HG02852 (cell line): ENCODE data around the gene IFTAP.
A peak's percentile ranks its signal among the peaks of the same experiment; 100 is the strongest.
"Not testable (repeated sequence)": the region's sequence is repeated elsewhere in the genome, so short reads cannot be mapped to it uniquely, and the experiment has no call there.

Experiments
- ATAC-seq: cut with Tn5 transposase; IDR thresholded peaks from one replicate; pipeline ENCODE4 v1.9.1; 2021; ENCODE audit warnings: mild to moderate bottlenecking, moderate library complexity; ENCODE audit not compliant: unreplicated experiment

Gene IFTAP

DNA sequence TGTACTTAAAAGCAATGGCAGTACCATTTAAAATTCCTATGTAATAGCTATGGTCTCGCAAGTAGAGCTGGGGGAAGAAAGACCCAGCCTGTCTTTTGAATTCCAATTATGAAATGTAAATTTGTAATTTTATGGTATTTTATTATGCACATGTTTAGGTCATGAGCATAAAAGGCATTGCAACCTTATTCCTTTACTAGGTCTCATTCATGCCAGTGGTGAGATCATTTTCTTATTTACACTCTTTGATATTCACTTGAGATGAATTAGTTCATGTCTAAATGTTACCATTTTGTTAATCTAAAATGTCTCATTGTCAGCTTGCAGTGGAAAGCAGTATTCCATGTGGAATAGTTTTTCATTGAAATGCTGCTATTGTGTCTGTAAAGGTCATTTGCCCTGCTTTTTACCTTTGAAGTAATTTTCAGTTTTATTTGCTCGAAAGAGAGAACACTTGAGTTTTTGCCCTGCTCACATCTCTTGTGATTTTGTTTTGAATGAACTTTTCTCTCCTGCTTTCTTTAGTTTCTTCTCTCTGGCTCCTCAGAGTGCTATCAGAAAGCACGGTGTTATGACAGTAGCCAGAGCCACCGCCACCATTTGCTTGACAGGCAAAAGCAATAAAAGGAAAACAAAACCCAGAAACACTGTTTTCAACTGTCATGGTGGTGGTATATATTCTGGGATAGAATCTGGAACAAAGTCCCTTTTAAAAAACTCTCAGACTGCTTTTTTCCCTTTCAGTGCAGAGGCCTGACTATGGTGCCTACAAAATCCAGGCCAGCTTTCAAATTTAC is 41.0 kb downstream of the IFTAP start:
- ATAC-seq = no peak

DNA sequence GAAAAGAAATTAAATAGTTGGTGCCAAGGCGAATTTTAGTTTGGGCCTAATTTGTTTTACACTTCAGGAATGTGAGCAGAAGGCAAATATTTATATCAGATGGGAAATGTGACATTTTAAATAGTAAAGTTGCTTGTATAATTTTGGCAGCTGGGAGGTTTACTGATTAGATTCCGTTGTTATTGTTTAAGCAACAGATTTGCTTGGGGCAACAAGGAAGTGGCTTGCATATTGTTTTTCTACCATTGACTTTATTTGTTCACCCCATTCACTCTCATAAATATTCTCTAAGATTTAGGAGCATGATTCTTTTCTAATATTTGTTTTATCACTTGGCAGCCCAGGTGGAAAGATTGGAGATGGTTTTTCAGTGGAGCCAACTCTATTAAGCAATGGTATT is 44.3 kb downstream of the IFTAP start:
- ATAC-seq = no peak

DNA sequence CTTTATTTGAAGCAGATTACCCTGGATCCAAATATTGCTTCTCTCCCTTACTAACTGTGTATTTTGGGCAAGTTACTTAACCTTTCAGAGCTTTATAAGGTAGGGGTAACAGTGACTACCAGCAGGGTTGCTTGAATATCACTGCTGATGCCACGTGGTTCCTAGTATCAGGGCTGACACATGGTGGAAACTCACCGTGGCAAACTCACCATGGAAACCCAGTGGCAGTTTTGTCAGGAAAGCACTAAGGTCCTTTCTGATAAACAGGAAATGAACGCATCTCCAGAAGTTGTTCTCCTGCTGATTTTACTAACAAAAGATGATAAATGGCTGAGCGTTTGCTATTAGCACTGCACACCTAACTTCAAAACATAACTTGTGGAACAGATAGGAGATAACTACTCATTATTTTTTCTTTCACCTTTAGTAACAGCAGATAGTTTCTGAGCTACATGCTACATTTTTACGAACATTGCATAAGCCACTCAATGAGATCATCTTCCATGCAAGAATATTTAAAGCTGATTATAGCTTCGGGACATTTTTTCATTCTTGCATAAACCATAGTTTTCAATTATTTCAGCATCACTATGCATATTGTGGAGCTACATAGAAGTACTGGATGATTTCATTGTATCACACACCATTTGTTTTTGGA is 63.4 kb downstream of the IFTAP start:
- ATAC-seq = no peak

DNA sequence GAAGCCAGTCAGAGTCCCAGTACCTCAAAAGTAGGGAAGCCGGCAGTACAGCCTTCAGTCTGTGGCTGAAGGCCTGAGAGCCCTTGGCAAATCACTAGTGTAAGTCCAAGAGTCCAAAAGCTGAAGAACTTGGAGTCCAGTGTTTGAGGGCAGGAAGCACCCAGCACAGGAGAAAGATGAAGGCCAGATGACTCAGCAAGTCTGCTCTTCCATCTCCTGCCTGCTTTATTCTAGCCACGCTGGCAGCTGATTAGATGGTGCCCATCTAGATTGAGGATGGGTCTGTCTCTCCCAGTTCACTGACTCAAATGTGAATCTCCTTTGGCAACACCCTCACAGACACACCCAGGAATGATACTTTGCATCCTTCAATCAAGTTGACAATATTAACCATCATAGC is 67.1 kb downstream of the IFTAP start:
- ATAC-seq = not testable (repeated sequence)

DNA sequence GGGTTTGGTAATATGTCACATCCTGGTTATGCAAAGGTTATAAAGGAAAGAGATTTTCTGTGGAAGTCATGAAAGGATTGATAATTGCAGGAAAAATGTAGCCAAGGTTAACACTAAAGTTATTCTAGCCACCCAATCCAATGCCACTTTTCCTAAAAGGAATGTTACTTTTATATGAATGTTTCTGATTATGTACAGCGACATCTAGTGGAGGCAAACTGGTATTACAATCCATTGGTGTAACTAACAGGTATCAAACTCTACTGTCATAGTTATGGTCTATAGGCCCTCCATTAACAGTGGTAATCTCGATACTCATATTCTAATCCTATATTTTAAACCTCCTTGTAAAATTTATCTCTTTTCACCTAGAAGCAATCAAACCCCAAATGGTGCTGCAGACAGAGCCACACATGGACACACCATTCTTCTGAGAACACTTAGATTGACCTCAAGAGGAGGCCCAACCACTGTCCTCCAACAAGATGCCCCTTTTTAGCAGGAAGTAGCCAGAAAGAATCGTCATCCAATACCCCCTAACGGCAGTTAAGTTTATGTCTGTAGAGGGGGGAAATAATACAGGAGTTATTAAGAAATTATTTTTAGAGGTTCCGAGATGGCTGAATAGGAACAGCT is 78.6 kb downstream of the IFTAP start:
- ATAC-seq = no peak

DNA sequence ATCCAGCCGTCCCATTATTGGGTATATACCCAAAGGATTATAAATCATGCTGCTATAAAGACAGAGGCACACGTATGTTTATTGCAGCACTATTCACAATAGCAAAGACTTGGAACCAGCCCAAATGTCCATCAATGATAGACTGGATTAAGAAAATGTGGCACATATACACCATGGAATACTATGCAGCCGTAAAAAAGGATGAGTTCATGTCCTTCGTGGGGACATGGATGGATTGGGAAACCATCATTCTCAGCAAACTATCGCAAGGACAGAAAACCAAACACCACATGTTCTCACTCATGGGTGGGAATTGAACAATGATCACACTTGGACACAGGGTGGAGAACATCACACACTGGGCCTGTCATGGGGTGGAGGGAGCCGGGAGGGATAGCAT is 85.2 kb downstream of the IFTAP start:
- not testable (repeated sequence) for ATAC-seq

DNA sequence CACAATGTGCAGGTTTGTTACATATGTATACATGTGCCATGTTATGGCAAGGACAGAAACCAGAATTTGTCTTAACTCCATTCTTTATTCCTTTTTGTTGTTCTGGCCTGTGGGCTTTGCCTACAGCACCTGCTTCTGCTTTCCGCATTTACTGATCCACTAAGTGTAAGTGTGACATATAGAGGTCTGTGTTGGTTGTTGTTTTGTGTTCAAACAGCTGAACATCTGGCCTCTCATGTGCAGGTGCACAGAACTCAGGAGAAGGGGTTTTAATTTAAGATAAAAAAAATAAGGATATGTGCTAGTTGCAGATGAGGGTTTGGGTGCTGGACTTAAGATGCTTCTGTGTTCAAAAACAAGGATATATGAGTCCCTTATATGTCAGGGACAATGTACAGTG is 89.5 kb downstream of the IFTAP start:
- ATAC-seq = no peak

DNA sequence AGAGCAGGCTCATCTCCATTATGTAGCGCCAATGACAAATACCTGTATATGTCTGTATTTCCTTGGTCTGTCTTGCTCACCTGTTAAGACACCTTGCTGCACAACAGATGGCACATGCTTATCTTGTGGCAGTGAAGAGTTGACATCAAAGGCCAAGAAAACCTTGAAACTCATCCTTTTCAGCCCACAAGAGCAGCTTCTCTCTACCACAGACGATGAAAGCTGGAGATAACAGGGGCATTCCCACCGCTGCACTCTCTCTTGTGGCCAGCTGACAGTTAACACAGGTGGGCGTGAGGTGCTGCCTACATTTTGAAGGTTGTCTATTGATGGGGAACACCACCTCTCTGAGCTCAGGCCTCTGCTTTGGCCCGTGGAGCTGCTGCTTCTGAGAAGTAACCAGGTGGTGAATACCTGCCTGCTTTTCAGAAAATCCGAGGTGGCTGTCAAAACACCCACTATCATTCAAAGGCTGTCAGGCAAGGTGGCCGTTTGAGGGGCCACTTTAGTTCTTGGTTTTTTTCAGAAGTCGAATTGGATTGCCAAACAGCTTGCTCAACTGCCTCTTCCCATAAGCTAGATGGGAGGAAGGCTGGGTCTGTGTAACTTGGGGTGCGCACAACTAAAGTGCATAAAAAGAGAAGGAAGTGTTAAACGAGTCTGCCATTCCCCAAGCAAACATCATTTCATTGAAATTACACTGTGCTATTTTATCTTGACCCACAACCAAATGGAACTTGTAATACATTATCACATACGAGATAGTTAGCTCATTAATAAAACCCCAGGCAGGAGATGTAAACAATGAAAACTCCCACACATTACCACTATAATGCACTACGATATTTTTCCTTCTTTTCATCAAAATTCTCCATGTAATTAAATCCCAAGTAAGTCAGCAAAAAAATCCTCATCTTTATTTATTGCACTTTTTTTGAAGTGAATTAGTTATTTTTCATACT is 90.8 kb downstream of the IFTAP start:
- ATAC-seq = peak; percentile 97

DNA sequence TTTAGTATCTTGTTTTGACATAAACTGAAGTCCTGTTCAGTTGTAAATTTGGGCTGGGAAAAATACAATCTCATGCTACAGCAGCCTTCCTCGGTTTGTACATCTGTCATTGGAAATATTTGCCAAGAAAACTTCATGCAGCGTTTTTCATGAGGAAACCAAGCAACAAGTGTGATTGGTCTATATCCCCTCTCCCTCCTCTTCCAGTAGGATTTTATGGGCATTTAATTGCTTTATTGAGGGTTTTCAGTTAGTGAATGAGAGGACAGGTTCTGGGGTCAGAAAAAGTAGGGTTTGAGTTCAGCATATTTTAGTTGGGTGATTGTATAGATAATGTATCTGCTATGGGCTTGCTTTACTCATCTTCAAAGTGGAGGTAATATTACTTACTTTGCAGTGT is 93.8 kb downstream of the IFTAP start:
- ATAC-seq = no peak

DNA sequence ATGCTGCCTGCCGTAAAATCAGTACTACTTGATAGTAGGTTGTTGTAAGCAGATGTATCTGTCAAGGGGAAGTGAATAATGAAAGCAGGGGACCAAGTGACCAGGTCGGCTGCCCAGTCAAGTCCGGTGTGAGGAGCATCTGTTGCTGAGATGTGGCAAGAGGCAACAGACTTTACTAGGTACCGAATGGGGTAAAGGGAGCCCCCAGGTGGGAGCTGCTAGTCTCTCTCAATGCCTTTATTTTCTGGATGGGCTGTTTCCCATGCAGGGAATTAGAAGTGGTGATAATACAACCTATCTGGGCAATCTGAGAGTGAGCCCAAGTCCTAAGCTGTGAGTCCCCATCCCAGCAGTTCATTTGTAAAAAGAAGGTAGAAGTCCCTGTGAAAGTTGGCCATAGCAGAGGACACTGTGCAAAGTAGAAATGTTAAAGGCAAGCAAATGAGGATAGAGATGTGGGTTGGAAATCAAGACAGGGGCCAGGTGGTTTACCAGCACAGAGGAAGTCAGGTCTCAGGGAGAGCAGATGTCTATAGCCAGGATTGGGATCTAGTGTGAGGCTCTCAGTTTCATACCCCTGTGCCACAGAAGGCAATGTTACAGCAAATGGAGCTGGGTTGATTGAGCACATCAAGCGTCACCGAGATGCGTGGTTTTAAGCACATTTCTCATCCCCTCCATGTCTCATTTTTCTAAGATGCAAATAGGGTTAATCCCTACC is 94.4 kb downstream of the IFTAP start:
- no peak for ATAC-seq

DNA sequence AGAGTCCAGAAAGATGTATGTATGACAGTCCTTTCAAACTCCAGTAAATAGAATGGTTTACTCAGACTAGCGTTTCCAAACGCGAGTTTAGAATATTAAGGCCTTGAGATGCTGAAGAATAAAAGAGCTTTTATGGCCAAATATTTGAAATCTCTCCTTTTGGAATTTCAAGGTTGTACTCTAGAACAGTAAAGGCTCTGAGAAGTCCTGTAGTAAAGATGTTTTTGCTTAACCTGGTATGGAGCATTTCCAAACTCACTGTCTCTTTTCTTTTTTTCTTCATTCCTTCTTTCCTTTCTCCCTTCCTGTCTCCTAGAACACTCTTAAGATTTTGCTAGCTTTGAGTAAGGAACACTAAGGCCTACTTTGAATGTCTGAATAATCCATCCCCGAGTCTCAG is 95.1 kb downstream of the IFTAP start:
- ATAC-seq = no peak

DNA sequence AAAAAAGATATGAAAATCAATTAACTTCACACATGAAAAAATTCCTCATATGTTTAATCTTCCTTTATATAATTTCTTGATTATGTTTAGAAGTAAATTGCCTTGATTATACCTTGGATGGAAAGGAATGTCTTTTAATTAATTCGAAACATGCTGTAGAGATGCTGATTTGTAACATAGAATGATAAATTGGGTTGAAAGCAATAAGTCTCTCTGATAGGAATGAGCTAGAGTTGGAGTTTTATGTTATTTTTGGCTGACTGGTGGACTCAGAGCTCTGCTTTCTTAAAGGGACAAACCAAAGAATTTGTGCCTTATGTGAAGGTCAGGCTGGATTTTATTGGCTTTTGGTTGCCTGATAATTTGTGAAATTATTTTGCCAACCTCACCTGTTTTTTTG is 98.4 kb downstream of the IFTAP start:
- no peak for ATAC-seq

DNA sequence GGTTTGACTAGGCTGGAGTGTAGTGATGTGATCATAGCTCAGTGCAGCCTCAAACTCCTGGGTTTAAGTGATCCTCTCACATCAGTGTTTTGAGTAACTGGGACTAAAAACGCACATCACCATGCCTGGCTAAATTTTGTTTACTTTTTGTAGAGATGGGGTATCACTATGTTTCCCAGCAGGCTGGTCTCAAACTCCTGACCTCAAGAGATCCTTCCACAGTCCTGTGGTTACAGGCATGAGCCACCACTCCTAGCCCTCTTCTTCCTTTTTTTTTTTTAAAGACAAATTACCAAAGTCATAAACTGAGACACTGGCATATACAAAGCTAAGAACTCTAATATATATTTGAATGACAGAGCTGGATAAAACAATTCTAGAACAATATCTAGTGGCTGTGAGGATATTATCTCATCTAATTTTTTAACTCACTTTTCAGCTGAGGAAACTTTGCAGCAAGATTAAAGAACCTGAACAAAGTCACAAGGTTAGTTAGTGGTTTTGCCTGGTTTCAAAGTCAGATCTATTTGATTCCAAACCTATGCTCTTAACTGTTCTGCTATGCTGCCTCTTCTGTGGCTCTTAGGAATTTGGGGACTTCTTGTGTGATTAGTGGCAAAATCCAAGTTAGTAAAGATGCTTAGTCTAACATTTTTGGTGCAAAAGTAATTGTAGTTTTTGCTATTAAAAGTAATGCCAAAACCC is 99.0 kb downstream of the IFTAP start:
- ATAC-seq = no peak

DNA sequence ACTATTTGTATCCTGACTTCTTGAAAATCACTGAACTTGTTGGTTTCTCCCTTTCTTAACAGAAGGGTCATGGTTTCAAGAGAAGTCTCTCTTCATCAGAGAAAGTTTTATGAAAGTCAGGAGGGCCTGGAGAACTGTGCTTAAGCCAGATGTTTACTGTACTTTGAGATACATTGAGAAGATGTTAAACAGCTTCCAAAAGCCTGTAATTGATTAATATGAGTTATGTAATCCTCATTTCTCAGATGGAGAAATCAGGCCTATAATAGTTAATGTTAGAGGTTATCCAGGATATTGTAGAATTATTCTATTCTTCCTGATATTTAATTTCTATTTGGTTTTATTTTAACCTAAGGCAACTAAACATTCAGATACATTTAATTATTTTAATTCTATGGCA is 100.8 kb downstream of the IFTAP start:
- ATAC-seq = no peak

DNA sequence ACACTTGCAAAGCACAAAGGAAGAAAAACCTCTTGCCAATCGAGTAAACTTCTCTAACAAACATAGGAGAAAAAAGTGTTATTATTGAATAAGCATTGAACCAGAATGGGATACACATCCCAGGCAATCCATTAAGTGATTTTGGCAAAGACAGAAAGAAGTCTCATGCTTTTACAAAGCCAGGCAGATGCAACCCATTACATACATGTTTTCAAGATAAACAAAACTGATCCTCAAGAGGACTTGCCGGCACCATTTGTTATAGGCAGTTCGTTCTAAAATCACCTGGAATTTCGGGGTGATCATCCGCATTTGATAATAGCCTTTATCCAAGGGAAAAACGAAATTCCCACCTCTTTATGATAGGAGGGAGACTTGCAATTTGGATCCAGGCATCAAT is 101.3 kb downstream of the IFTAP start:
- ATAC-seq = no peak

DNA sequence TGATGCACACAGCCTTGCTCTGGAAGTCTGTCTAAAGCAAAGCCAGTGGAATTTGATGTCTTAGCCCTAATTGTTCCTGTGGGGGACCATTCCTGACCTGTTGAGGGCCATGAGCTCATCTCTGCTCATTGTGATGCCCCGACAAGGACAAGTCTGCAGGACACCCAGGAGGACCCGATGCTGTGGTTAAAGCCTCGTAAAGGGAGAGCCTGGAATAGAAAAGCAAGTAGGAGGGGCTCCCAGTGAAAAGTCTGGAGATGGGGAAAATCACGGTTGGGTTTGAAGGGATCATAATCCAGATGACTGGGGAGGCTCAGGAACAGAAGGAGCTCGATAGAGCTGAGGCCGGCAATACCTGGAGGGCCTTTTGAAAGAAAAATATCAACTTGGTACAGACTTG is 102.2 kb downstream of the IFTAP start:
- no peak for ATAC-seq

DNA sequence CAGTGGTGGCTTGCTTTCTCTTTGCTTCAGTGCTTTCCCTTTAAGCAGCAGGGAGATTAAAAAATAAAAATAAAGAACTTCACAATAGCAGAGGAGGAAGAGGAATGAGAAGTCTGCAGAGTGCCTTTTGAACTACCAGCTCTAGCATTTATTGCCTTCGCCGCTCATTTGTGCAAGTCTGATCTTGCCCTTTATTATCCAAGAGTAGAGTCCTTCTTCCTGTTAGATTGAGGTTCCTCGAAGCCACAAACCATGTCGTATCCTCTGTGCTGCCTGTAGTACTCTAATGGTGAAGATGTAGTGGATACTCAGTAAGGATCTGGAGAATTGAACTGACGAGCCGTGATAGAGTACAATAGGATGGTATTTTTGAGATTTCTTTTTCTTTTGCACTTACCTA is 105.0 kb downstream of the IFTAP start:
- ATAC-seq = no peak

DNA sequence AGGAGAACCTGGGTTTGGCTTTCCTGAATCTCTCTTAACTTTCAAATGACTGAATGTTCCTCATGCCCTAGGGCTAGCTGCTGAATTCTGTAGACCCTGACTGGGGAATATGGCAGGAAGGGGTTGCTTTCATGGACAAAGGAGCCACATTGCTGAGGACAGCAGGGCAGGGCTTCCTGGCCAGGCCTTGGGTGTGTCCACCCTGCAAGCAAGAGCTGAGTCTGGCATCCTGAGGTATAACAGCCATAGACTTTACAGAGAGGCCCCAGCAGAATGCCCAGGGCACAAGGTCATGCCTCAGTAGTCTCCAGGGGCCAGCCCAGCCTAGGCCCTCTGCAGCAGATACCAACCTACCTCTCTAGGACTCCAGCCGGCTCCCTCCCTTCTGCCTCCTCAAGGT is 105.9 kb downstream of the IFTAP start:
- ATAC-seq = no peak

DNA sequence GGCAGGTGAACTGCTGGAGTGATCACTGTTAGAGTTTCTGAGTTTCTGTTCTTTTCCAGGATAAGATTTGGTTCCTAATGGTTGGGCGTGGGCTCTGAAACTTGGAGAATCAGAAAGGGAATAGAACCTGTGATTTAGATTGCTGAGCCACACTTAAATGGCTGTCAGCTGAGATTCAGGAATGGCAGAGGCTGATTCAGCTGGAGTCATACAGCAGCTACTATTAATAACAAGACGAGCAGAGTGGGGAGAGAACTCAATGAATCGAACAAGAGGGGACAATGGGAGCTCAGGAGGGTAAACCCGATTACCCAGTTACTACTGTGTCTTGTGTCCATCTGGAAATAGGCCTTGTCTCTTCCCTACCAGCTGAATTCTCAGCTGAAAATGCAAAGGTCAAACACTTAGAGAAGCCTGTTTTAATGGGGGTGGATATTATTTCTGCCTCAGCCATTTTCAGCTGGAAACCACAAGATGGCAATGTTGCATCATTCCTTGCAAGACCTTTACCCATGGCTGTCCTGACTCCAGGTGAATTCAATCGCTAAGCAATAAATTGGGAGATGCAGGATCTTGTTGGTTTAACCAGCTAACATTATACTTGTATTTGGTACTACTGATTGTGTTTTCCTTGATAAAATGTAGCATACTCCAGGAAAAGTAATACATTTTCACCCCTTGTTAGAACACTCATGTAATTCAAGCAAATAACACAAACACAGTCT is 108.2 kb downstream of the IFTAP start:
- peak; percentile 79 for ATAC-seq
